H9 (cell line): Measurements from ENCODE around the gene BOLA2B. TPM values are rescaled to one million over a fixed set of nuclear protein-coding genes. Genes with fewer than 3 reads are reported as not detected.

Experiments used
- DNase-seq: peaks from one replicate; pipeline ENCODE4 v3.0.0-alpha.2; 2017
- H2AFZ ChIP-seq: one replicate; pipeline ENCODE4 v1.6.1; 2013; ENCODE audit warnings: mild to moderate bottlenecking, low read length, control low read depth, moderate library complexity
- H2AK5ac ChIP-seq: 2 replicates; pipeline ENCODE4 v1.6.1; 2013; ENCODE audit warnings: low read length, control low read depth, mixed read lengths; ENCODE audit not compliant: insufficient read length
- H2BK120ac ChIP-seq: one replicate; pipeline ENCODE4 v1.6.1; 2013; ENCODE audit warnings: low read depth, mild to moderate bottlenecking, low read length, control low read depth, inconsistent platforms; ENCODE audit not compliant: poor library complexity, severe bottlenecking
- H2BK12ac ChIP-seq: 2 replicates; pipeline ENCODE4 v1.6.1; 2013; ENCODE audit warnings: low read length, control low read depth, mixed read lengths, low read depth; ENCODE audit not compliant: insufficient read length
- H2BK15ac ChIP-seq: 2 replicates; pipeline ENCODE4 v1.6.1; 2013; ENCODE audit warnings: low read depth, low read length, control low read depth
- H2BK20ac ChIP-seq: one replicate; pipeline ENCODE4 v1.6.1; 2013; ENCODE audit warnings: low read depth, mild to moderate bottlenecking, low read length, control low read depth, inconsistent platforms; ENCODE audit not compliant: poor library complexity, severe bottlenecking
- H2BK5ac ChIP-seq: 2 replicates; pipeline ENCODE4 v1.6.1; 2013; ENCODE audit warnings: low read length, control low read depth, mixed read lengths; ENCODE audit not compliant: insufficient read length
- H3K14ac ChIP-seq: 2 replicates; pipeline ENCODE4 v1.6.1; 2013; ENCODE audit warnings: low read length, control low read depth; ENCODE audit not compliant: insufficient read depth
- H3K18ac ChIP-seq: 2 replicates; pipeline ENCODE4 v1.6.1; 2013; ENCODE audit warnings: low read depth, mild to moderate bottlenecking, mixed read lengths, low read length, control low read depth; ENCODE audit not compliant: insufficient read length
- H3K23ac ChIP-seq: 2 replicates; pipeline ENCODE4 v1.6.1; 2013; ENCODE audit warnings: low read length, control low read depth, mixed read lengths, low read depth; ENCODE audit not compliant: insufficient read length
- H3K23me2 ChIP-seq: 2 replicates; pipeline ENCODE4 v1.6.1; 2013; ENCODE audit warnings: low read depth, mild to moderate bottlenecking, mixed read lengths, low read length, control low read depth; ENCODE audit not compliant: insufficient read length, poor library complexity, severe bottlenecking
- H3K27ac ChIP-seq: 2 replicates; pipeline ENCODE4 v1.5.1; 2013; ENCODE audit warnings: low read length, control low read depth, mixed read lengths, low read depth; ENCODE audit not compliant: insufficient read length
- H3K27me3 ChIP-seq: 2 replicates; pipeline ENCODE4 v1.6.1; 2013; ENCODE audit warnings: low read length, control low read depth, inconsistent platforms; ENCODE audit not compliant: insufficient read depth
- H3K4ac ChIP-seq: 2 replicates; pipeline ENCODE4 v1.6.1; 2013; ENCODE audit warnings: low read depth, mild to moderate bottlenecking, control low read depth, inconsistent platforms, low read length, moderate library complexity
- H3K4me1 ChIP-seq: 2 replicates; pipeline ENCODE4 v1.6.1; 2013; ENCODE audit warnings: low read length, control low read depth, inconsistent platforms; ENCODE audit not compliant: insufficient read depth
- H3K4me2 ChIP-seq: 2 replicates; pipeline ENCODE4 v1.6.1; 2013; ENCODE audit warnings: low read length, control low read depth, mixed read lengths; ENCODE audit not compliant: insufficient read length, insufficient read depth
- H3K56ac ChIP-seq: 2 replicates; pipeline ENCODE4 v1.6.1; 2013; ENCODE audit warnings: low read depth, mild to moderate bottlenecking, mixed read lengths, low read length, control low read depth; ENCODE audit not compliant: insufficient read length
- H3K79me1 ChIP-seq: 2 replicates; pipeline ENCODE4 v1.6.1; 2013; ENCODE audit warnings: low read depth, mild to moderate bottlenecking, moderate library complexity, low read length, control low read depth, inconsistent platforms; ENCODE audit not compliant: insufficient read depth, poor library complexity, severe bottlenecking
- H3K79me2 ChIP-seq: 2 replicates; pipeline ENCODE4 v1.6.1; 2013; ENCODE audit warnings: low read length, control low read depth, inconsistent platforms; ENCODE audit not compliant: insufficient read depth
- H3K9ac ChIP-seq: 2 replicates; pipeline ENCODE4 v1.6.1; 2013; ENCODE audit warnings: low read length, control low read depth, mixed read lengths; ENCODE audit not compliant: insufficient read length; ENCODE audit errors: extremely low read depth
- H3K9me3 ChIP-seq: one replicate; pipeline ENCODE4 v1.6.1; 2013; ENCODE audit warnings: low read depth, low read length, inconsistent platforms; ENCODE audit not compliant: control insufficient read depth
- H3T11ph ChIP-seq: one replicate; pipeline ENCODE4 v1.6.1; 2013; ENCODE audit warnings: mild to moderate bottlenecking, low read length, control low read depth, inconsistent platforms
- H4K20me1 ChIP-seq: one replicate; pipeline ENCODE4 v1.6.1; 2013; ENCODE audit not compliant: control insufficient read depth, insufficient read length, insufficient read depth
- H4K5ac ChIP-seq: 2 replicates; pipeline ENCODE4 v1.6.1; 2013; ENCODE audit warnings: low read depth, mild to moderate bottlenecking, mixed read lengths, low read length, control low read depth; ENCODE audit not compliant: insufficient read length
- H4K8ac ChIP-seq: replicated peaks from 2 replicates; pipeline ENCODE4 v1.6.1; 2013; ENCODE audit warnings: low read length, control low read depth, mixed read lengths, low read depth; ENCODE audit not compliant: insufficient read length
- H4K91ac ChIP-seq: 2 replicates; pipeline ENCODE4 v1.6.1; 2013; ENCODE audit warnings: low read depth, mild to moderate bottlenecking, moderate library complexity, mixed read lengths, low read length, control low read depth; ENCODE audit not compliant: insufficient read length
- H3K27ac Mint-ChIP-seq, 3 experiments: 2 replicates in 2 of 3; 3 replicates in 1 of 3; pipeline ENCODE4 v1.8.0; 2020 to 2021; ENCODE audit warnings: mixed read lengths in 3 of 3, mild to moderate bottlenecking in 1 of 3, moderate library complexity in 1 of 3
- H3K27me3 Mint-ChIP-seq: 2 replicates; pipeline ENCODE4 v1.8.0; 2021; ENCODE audit warnings: low read depth, mild to moderate bottlenecking, moderate library complexity, mixed read lengths
- H3K36me3 Mint-ChIP-seq, 3 experiments: 2 replicates in 2 of 3; 3 replicates in 1 of 3; pipeline ENCODE4 v1.8.0; 2020 to 2021; ENCODE audit warnings: low read depth in 3 of 3, mixed read lengths in 3 of 3; ENCODE audit not compliant: insufficient read depth in 1 of 3
- H3K4me1 Mint-ChIP-seq, 2 experiments: 2 replicates each; pipeline ENCODE4 v1.8.0; 2020; ENCODE audit warnings: mixed read lengths in 2 of 2
- H3K4me3 Mint-ChIP-seq, 2 experiments: 2 replicates in 1 of 2; 3 replicates in 1 of 2; pipeline ENCODE4 v1.8.0; 2020 to 2021; ENCODE audit warnings: mild to moderate bottlenecking in 2 of 2, mixed read lengths in 2 of 2, moderate library complexity in 1 of 2
- H3K9me3 Mint-ChIP-seq, 2 experiments: 2 replicates in 1 of 2; 3 replicates in 1 of 2; pipeline ENCODE4 v1.8.0; 2020; ENCODE audit warnings: mild to moderate bottlenecking in 2 of 2, mixed read lengths in 2 of 2, moderate library complexity in 1 of 2
- CTCF ChIP-seq: fragments of 200-600 bp; sonication (generic); conservative IDR thresholded peaks from 3 replicates; pipeline ENCODE4 v1.8.0; 2021; ENCODE audit warnings: antibody characterized with exemption, mild to moderate bottlenecking
- WGBS: extraction: QIAGEN DNeasy Blood & Tissue Kit; methylation state at CpG from one replicate; pipeline ENCODE4 v1.1.7; 2013; ENCODE audit warnings: missing lambda C conversion rate, low lambda C conversion rate, mixed read lengths; ENCODE audit not compliant: insufficient read length; ENCODE audit errors: extremely low coverage; 5-methylcytosine and 5-hydroxymethylcytosine counted together
- total RNA-seq: library from RNA; stranded (reverse); gene quantifications from 2 replicates; pipeline ENCODE4 v1.2.1, GENCODE V29; 2021

BOLA2B gene
- total RNA-seq, 1 experiment from 2014 or later, result 218 TPM

- Histone ChIP-seq H3K79me1 (no peaks in the 10 kb centered on the region), H3K9ac (no peak overlapping the region), H2BK20ac (no peak overlapping the region), H2BK120ac (no peak overlapping the region), H3T11ph (no peak overlapping the region), H3K56ac (no peak overlapping the region), H3K23me2 (no peaks in the 10 kb centered on the region), H2AFZ (no peak overlapping the region), H3K4me2 (no peak overlapping the region), H4K20me1 (no peaks in the 10 kb centered on the region), H4K91ac (no peak overlapping the region), H3K9me3 (no peaks in the 10 kb centered on the region), H3K14ac (no peak overlapping the region), H2BK12ac (no peak overlapping the region), H3K23ac (no peak overlapping the region), H3K18ac (no peak overlapping the region), H3K27ac (no peak overlapping the region), H4K8ac (no peak overlapping the region), H3K4me1 (no peaks in the 10 kb centered on the region), H2BK15ac (no peak overlapping the region), H3K79me2 (no peaks in the 10 kb centered on the region), H2AK5ac (no peak overlapping the region), H3K4ac (no peak overlapping the region), H3K27me3 (no peaks in the 10 kb centered on the region), H2BK5ac (no peak overlapping the region), H4K5ac (no peak overlapping the region)
- H3K4me1 Mint-ChIP-seq, result no peaks in the 10 kb centered on the region
- no peak overlapping the region for H3K4me3 Mint-ChIP-seq
- no peak for TF ChIP-seq CTCF
- H3K9me3 Mint-ChIP-seq, result peaks cover 5 to 7% of the 10 kb centered on the region in 2 experiments
- WGBS, result no CpG with 5 or more reads among the region's 11 CpGs
- DNase-seq, result no peak
- peaks cover 2 to 4% (median 2%) of the 10 kb centered on the region in 3 experiments; a peak in 5 of 7 replicates for H3K36me3 Mint-ChIP-seq
- peaks cover 3% of the 10 kb centered on the region; the same call in 1 of the 2 replicates for H3K27me3 Mint-ChIP-seq
- no peak overlapping the region; a peak in 1 of 7 replicates for H3K27ac Mint-ChIP-seq
Observed at GRCh38 chr16:30166202-30166902, 27.1 kb downstream of the BOLA2B start.
